ENCODE results near the gene GLIPR1. TPM values are rescaled to one million over a fixed set of nuclear protein-coding genes. Genes with fewer than 3 reads are reported as not detected.

GLIPR1 gene
- total RNA-seq, 3 donors from 2014 or later (not counting 1 experiment from before 2014, with no cell fraction given), result 106 to 120 (median 115) TPM

DNA sequence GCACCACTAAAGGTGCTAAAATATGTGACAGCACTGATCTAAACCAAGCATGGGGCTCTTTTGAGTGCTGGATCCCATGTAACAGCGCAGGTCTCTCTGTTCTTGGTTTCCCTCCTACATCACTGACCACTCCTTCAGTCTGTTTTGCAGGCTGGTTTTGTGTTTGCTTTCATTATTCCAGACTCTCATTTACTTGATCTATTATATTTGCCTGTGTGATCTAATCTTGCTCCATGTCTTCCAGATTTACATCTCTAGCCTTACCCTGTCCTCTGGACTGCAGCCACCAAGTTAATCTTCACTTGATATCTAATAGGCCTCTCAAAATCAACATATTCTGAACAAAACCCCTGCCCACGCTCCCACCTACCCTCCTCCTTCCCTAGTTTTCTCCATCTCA lies 8.6 kb downstream of the GLIPR1 start:
- no peak for DNase-seq
- 96% methylated on average over 2 of the region's 2 CpGs for WGBS (ENCODE audit: insufficient coverage)
- no peaks in the 10 kb centered on the region for H3K36me3 Mint-ChIP-seq

DNA sequence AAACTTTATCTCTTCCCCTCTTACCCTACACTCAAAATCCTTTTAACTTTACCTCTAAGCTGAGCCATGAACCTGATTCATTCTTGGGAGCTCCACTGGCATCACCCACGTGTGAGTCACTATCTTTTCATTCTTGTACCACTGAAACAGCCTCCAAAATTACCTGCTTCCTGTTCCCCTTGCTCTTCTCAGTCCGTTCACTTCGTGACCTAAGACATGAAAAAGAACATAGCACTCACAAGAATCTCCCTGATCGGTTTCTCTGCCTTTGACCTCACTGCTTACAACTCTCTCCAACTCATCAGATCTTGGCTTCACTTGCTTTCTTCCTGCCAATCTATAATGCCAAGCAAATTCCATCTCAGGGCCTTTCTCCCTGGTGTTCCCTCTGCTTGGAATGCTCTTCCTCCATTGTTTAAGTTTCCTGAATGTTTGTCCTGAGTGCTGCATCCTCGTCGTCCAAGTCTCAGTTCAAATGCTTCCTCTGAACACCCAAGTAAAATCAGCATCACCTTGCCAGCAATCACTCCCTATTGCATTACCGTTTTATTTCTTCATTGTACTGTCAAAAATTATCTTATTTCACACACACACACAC lies 9.2 kb downstream of the GLIPR1 start:
- peak in 1 of 2 donors; percentile 22 for DNase-seq
- WGBS (ENCODE audit: insufficient coverage), result 75% methylated on average over 7 of the region's 7 CpGs

More for the DNA sequence above, 8.6 kb downstream of the GLIPR1 start:
- Histone ChIP-seq H3K27me3 (ENCODE audit: control insufficient read depth, insufficient read depth, low read length) (no peaks in the 10 kb centered on the region), H3K4me1 (ENCODE audit: control insufficient read depth, insufficient read depth, low read length) (peaks cover 6% of the 10 kb centered on the region), H3K9me3 (ENCODE audit: control insufficient read depth, insufficient read depth, low read length) (no peaks in the 10 kb centered on the region), H3K36me3 (ENCODE audit: control insufficient read depth, insufficient read depth, low read length) (peaks cover 58% of the 10 kb centered on the region), H3K4me3 (ENCODE audit: low read length) (no peak overlapping the region), H3K27ac (ENCODE audit: low read length) (no peak overlapping the region)
- Mint-ChIP-seq H3K4me1 (peaks cover 44 to 67% of the 10 kb centered on the region in 2 donors), H3K9me3 (no peaks in the 10 kb centered on the region), H3K27ac (peak overlapping the region; percentile 6 to 81), H3K27me3 (ENCODE audit: low read depth in 2 of 2) (no peaks in the 10 kb centered on the region), H3K4me3 (no peak overlapping the region)
- ATAC-seq, result no peak
- intact Hi-C loops (cut with micrococcal nuclease), result no loop called here
- TF ChIP-seq, protein P1, sequence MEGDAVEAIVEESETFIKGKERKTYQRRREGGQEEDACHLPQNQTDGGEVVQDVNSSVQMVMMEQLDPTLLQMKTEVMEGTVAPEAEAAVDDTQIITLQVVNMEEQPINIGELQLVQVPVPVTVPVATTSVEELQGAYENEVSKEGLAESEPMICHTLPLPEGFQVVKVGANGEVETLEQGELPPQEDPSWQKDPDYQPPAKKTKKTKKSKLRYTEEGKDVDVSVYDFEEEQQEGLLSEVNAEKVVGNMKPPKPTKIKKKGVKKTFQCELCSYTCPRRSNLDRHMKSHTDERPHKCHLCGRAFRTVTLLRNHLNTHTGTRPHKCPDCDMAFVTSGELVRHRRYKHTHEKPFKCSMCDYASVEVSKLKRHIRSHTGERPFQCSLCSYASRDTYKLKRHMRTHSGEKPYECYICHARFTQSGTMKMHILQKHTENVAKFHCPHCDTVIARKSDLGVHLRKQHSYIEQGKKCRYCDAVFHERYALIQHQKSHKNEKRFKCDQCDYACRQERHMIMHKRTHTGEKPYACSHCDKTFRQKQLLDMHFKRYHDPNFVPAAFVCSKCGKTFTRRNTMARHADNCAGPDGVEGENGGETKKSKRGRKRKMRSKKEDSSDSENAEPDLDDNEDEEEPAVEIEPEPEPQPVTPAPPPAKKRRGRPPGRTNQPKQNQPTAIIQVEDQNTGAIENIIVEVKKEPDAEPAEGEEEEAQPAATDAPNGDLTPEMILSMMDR (IDR thresholded peaks at IDR 0.05), result no peak

DNA sequence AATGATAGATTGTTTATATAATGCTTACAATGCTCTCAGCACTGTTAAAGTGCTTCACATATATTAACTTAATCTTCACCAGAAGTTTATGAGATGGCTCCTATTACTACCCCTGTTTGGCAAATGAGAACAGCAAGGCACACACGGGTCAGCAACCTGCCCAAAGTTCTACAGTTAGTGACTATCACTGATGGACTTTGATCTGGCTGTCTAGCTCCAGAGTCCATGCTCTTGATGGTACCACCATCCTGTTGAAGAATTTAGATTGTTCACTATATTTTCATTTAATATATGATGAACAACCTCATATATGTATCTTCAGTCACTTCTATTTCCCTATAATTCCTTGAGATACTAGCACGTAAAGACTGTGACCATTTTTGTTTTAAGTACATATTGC lies 10.6 kb downstream of the GLIPR1 start:
- intact Hi-C loops (cut with micrococcal nuclease), result no loop called here
- Mint-ChIP-seq H3K27ac (peak overlapping the region in 1 of 2 donors; percentile 68), H3K9me3 (no peaks in the 10 kb centered on the region), H3K4me1 (peaks cover 42 to 50% of the 10 kb centered on the region in 2 donors), H3K36me3 (no peaks in the 10 kb centered on the region), H3K27me3 (ENCODE audit: low read depth in 2 of 2) (no peaks in the 10 kb centered on the region), H3K4me3 (no peak overlapping the region)
- Histone ChIP-seq H3K9me3 (ENCODE audit: control insufficient read depth, insufficient read depth, low read length) (no peaks in the 10 kb centered on the region), H3K36me3 (ENCODE audit: control insufficient read depth, insufficient read depth, low read length) (peaks cover 65% of the 10 kb centered on the region), H3K27ac (ENCODE audit: low read length) (no peak overlapping the region), H3K4me3 (ENCODE audit: low read length) (no peak overlapping the region), H3K4me1 (ENCODE audit: control insufficient read depth, insufficient read depth, low read length) (no peaks in the 10 kb centered on the region), H3K27me3 (ENCODE audit: control insufficient read depth, insufficient read depth, low read length) (no peaks in the 10 kb centered on the region)
- ATAC-seq, result no peak
- TF ChIP-seq, protein P1 (IDR thresholded peaks at IDR 0.05), result no peak
- DNase-seq, result no peak
- WGBS (ENCODE audit: insufficient coverage), result 90% methylated on average over 1 of the region's 2 CpGs

More for the DNA sequence above, 9.2 kb downstream of the GLIPR1 start:
- Histone ChIP-seq H3K4me3 (ENCODE audit: low read length) (no peak overlapping the region), H3K9me3 (ENCODE audit: control insufficient read depth, insufficient read depth, low read length) (no peaks in the 10 kb centered on the region), H3K36me3 (ENCODE audit: control insufficient read depth, insufficient read depth, low read length) (peaks cover 60% of the 10 kb centered on the region), H3K27me3 (ENCODE audit: control insufficient read depth, insufficient read depth, low read length) (no peaks in the 10 kb centered on the region), H3K4me1 (ENCODE audit: control insufficient read depth, insufficient read depth, low read length) (peaks cover 1% of the 10 kb centered on the region), H3K27ac (ENCODE audit: low read length) (no peak overlapping the region)
- Mint-ChIP-seq H3K4me3 (peak overlapping the region; percentile 0), H3K27me3 (ENCODE audit: low read depth in 2 of 2) (no peaks in the 10 kb centered on the region), H3K4me1 (peaks cover 42 to 63% of the 10 kb centered on the region in 2 donors), H3K27ac (peak overlapping the region; percentile 6 to 81), H3K36me3 (no peaks in the 10 kb centered on the region), H3K9me3 (no peaks in the 10 kb centered on the region)
- TF ChIP-seq, protein P1 (IDR thresholded peaks at IDR 0.05), result no peak
- ATAC-seq, result no peak
- intact Hi-C loops (cut with micrococcal nuclease), result no loop called here

DNA sequence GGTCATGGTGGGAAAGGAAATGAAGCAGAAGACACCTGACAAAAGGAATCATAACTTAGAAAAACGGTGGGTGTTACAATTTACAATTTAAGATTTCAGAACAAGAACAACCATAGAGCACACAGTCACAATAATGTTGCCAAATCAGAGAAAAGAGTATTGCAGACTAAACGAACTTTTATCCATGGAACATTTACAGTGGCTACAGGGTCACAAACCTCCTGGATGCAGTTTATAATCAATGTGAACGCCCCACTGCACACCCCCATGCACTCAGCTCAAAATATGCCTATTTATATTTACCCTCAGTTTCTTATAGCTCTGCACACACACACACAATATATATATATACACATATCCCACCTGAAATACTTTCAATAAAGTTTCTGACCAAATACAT lies 22.9 kb downstream of the GLIPR1 start:
- H3K4me1 Mint-ChIP-seq, result peaks cover 0 to 7% of the 10 kb centered on the region in 2 donors
- no peaks in the 10 kb centered on the region for H3K27me3 Mint-ChIP-seq (ENCODE audit: low read depth in 2 of 2)
- no peak overlapping the region for H3K4me3 Mint-ChIP-seq
- peaks cover 7% of the 10 kb centered on the region for H3K36me3 Mint-ChIP-seq
- H3K27ac Mint-ChIP-seq, result no peak overlapping the region
- peaks cover 85% of the 10 kb centered on the region for H3K36me3 ChIP-seq (ENCODE audit: control insufficient read depth, insufficient read depth, low read length)
- intact Hi-C loops (cut with micrococcal nuclease), result no loop called here
- H3K4me3 ChIP-seq (ENCODE audit: low read length), result no peak overlapping the region
- H3K9me3 Mint-ChIP-seq, result no peaks in the 10 kb centered on the region
- H3K27me3 ChIP-seq (ENCODE audit: control insufficient read depth, insufficient read depth, low read length), result no peaks in the 10 kb centered on the region
- no peaks in the 10 kb centered on the region for H3K4me1 ChIP-seq (ENCODE audit: control insufficient read depth, insufficient read depth, low read length)
- no peak for DNase-seq
- no peak for ATAC-seq
- 93% methylated on average over 2 of the region's 3 CpGs for WGBS (ENCODE audit: insufficient coverage)
- no peak overlapping the region for H3K27ac ChIP-seq (ENCODE audit: low read length)
- TF ChIP-seq, protein P1 (IDR thresholded peaks at IDR 0.05), result no peak
- no peaks in the 10 kb centered on the region for H3K9me3 ChIP-seq (ENCODE audit: control insufficient read depth, insufficient read depth, low read length)

Measured in natural killer cell (primary cell).